Fibroblast of lung (primary cell): ENCODE measurements around the gene ZNF366. TPM values are rescaled to one million over a fixed set of nuclear protein-coding genes. Genes with fewer than 3 reads are reported as not detected.

ENCODE experiments used
- DNase-seq, 2 donors: peaks; one replicate each; pipeline versions ENCODE4 v3.0.0 to v3.0.0-alpha.2; 2010; ENCODE audit warnings: low read depth in 2 of 2
- H2AFZ ChIP-seq: 2 replicates; pipeline ENCODE4 v1.5.1; 2012; ENCODE audit warnings: low read length, control low read depth, inconsistent platforms
- H3K27ac ChIP-seq: 2 replicates; pipeline ENCODE4 v1.5.1; 2011; ENCODE audit warnings: low read length, control low read depth; ENCODE audit not compliant: insufficient read depth
- H3K27me3 ChIP-seq: 2 replicates; pipeline ENCODE4 v1.5.1; 2011; ENCODE audit warnings: mild to moderate bottlenecking, low read length; ENCODE audit not compliant: control insufficient read depth, insufficient read depth
- H3K36me3 ChIP-seq: 2 replicates; pipeline ENCODE4 v1.5.1; 2011; ENCODE audit warnings: low read length; ENCODE audit not compliant: control insufficient read depth, insufficient read depth
- H3K4me1 ChIP-seq: 2 replicates; pipeline ENCODE4 v1.5.1; 2011; ENCODE audit warnings: low read length; ENCODE audit not compliant: control insufficient read depth, insufficient read depth; ENCODE audit errors: extremely low read depth
- H3K4me2 ChIP-seq: 2 replicates; pipeline ENCODE4 v1.5.1; 2011; ENCODE audit warnings: low read length, control low read depth; ENCODE audit not compliant: insufficient read depth; ENCODE audit errors: extremely low read depth
- H3K4me3 ChIP-seq, 4 experiments: fragments of 200-600 bp in 1 of 4; sonication (generic) in 1 of 4; replicated peaks in 1 of 4; 2 replicates each; pipeline ENCODE4 v1.5.1; 2011 to 2016; ENCODE audit warnings: low read length in 4 of 4, low read depth in 3 of 4, mild to moderate bottlenecking in 3 of 4, control low read depth in 2 of 4, inconsistent platforms in 1 of 4, mixed read lengths in 1 of 4; ENCODE audit not compliant: insufficient read depth in 1 of 4; ENCODE audit errors: control extremely low read depth in 1 of 4
- H3K79me2 ChIP-seq: 2 replicates; pipeline ENCODE4 v1.5.1; 2012; ENCODE audit warnings: mild to moderate bottlenecking, low read length, inconsistent platforms; ENCODE audit not compliant: control insufficient read depth, insufficient read depth
- H3K9ac ChIP-seq: 2 replicates; pipeline ENCODE4 v1.5.1; 2011; ENCODE audit warnings: mild to moderate bottlenecking, low read length, control low read depth; ENCODE audit not compliant: insufficient read depth
- H3K9me3 ChIP-seq: 2 replicates; pipeline ENCODE4 v1.5.1; 2012; ENCODE audit warnings: low read depth, low read length; ENCODE audit not compliant: control insufficient read depth, insufficient read depth
- H4K20me1 ChIP-seq: 2 replicates; pipeline ENCODE4 v1.5.1; 2011; ENCODE audit warnings: low read length; ENCODE audit not compliant: control insufficient read depth, insufficient read depth; ENCODE audit errors: extremely low read depth
- CTCF ChIP-seq, 2 donors: IDR thresholded peaks in 1 of 2; conservative IDR thresholded peaks in 1 of 2; 1 replicate in 1 of 2; 2 replicates in 1 of 2; pipeline ENCODE4 v1.5.1; 2011 to 2012; ENCODE audit warnings: low read length in 2 of 2, control low read depth in 1 of 2, inconsistent platforms in 1 of 2, low read depth in 1 of 2, mild to moderate bottlenecking in 1 of 2
- EZH2 ChIP-seq: IDR thresholded peaks from 2 replicates; pipeline ENCODE4 v1.5.1; 2012; ENCODE audit warnings: low read length, control low read depth, mild to moderate bottlenecking; ENCODE audit errors: missing control alignments
- polyA plus RNA-seq, 2 donors: library from polyadenylated mRNA; depleted of rRNA in 1 of 2; stranded (reverse) in 1 of 2; unstranded in 1 of 2; fragments of >200 nt; gene quantifications; 2 replicates each; pipeline ENCODE4 v1.2.1, GENCODE V29; 2011 to 2012; ENCODE audit warnings: missing spikeins in 1 of 2
- total RNA-seq: library from RNA; depleted of rRNA; stranded (reverse); fragments of >200 nt; gene quantifications from 2 replicates; pipeline ENCODE4 v1.2.1, GENCODE V29; 2014

Gene ZNF366
- total and polyA plus RNA-seq, 2 donors (not counting 1 experiment from before 2014, with no cell fraction given) = not detected

- Histone ChIP-seq H3K27me3 (no peaks in the 10 kb centered on the region), H3K79me2 (no peaks in the 10 kb centered on the region), H3K4me1 (peaks cover 5% of the 10 kb centered on the region), H3K36me3 (no peaks in the 10 kb centered on the region), H3K4me3 (no peak overlapping the region), H3K27ac (no peak overlapping the region), H2AFZ (no peak overlapping the region), H3K4me2 (no peak overlapping the region), H3K9ac (no peak overlapping the region), H4K20me1 (no peaks in the 10 kb centered on the region), H3K9me3 (no peaks in the 10 kb centered on the region)
- TF ChIP-seq EZH2 (no peak), CTCF (conservative IDR thresholded peaks at IDR 0.05 in 1 of 2, IDR thresholded peaks at IDR 0.05 in 1 of 2; ENCODE audit: low read depth in 1 of 2, low read length in 2 of 2) (no peak)
- no peak for DNase-seq
Measured at GRCh38 chr5:72499730-72500129, 7.5 kb downstream of the ZNF366 start.

- Histone ChIP-seq H3K36me3 (no peaks in the 10 kb centered on the region), H3K27me3 (no peaks in the 10 kb centered on the region), H3K9ac (no peak overlapping the region), H3K4me2 (no peak overlapping the region), H2AFZ (no peak overlapping the region), H3K4me3 (no peak overlapping the region), H3K4me1 (peaks cover 3% of the 10 kb centered on the region), H3K27ac (no peak overlapping the region), H4K20me1 (no peaks in the 10 kb centered on the region), H3K9me3 (no peaks in the 10 kb centered on the region), H3K79me2 (no peaks in the 10 kb centered on the region)
- TF ChIP-seq EZH2 (no peak), CTCF (conservative IDR thresholded peaks at IDR 0.05 in 1 of 2, IDR thresholded peaks at IDR 0.05 in 1 of 2; ENCODE audit: low read depth in 1 of 2, low read length in 2 of 2) (no peak)
- DNase-seq = no peak
Measured at GRCh38 chr5:72499090-72499489, 8.1 kb downstream of the ZNF366 start.

GRCh38 chr5:72498284-72498683, 8.9 kb downstream of the ZNF366 start:
- no peak overlapping the region for H3K4me3 ChIP-seq
- no peaks in the 10 kb centered on the region for H3K79me2 ChIP-seq
- no peak overlapping the region for H3K27ac ChIP-seq
- H4K20me1 ChIP-seq = no peaks in the 10 kb centered on the region
- H2AFZ ChIP-seq = no peak overlapping the region
- H3K4me1 ChIP-seq = no peaks in the 10 kb centered on the region
- no peaks in the 10 kb centered on the region for H3K27me3 ChIP-seq
- TF ChIP-seq CTCF (conservative IDR thresholded peaks at IDR 0.05 in 1 of 2, IDR thresholded peaks at IDR 0.05 in 1 of 2; ENCODE audit: low read depth in 1 of 2, low read length in 2 of 2) (no peak), EZH2 (no peak)
- H3K36me3 ChIP-seq = no peaks in the 10 kb centered on the region
- no peak overlapping the region for H3K4me2 ChIP-seq
- peak; percentile 46 to 78 for DNase-seq
- H3K9ac ChIP-seq = no peak overlapping the region
- H3K9me3 ChIP-seq = no peaks in the 10 kb centered on the region
